A673 (cell line): ENCODE data around the gene PSMG2.

Experiments
- CTCF ChIP-seq: fragments of 300-800, 200-600 bp; sonication (generic); conservative IDR thresholded peaks from 2 replicates; pipeline ENCODE4 v1.5.1; 2017; ENCODE audit warnings: low read depth, mild to moderate bottlenecking, antibody characterized with exemption, low read length, moderate library complexity, mixed read lengths
- EZH2 ChIP-seq: fragments of 200-600 bp; sonication (generic); IDR thresholded peaks from 2 replicates; pipeline ENCODE4 v1.6.1; 2017; ENCODE audit warnings: borderline replicate concordance, low read depth, mild to moderate bottlenecking, mixed read lengths, antibody characterized with exemption, low read length; ENCODE audit not compliant: poor library complexity, severe bottlenecking

- TF ChIP-seq CTCF (no peak), EZH2 (no peak)
Measured at GRCh38 chr18:12702221-12703095, at the start of gene PSMG2, which contains the start of gene CEP76.
